PC-3 (cell line): ENCODE measurements around the gene SGMS1.

ENCODE experiments used
- EZH2 ChIP-seq: fragments of 300-600 bp; sonication (generic); IDR thresholded peaks from one replicate; pipeline ENCODE4 v1.6.1; 2017; ENCODE audit warnings: antibody characterized with exemption, mild to moderate bottlenecking, low read length; ENCODE audit not compliant: unreplicated experiment
- EZH2phosphoT487 ChIP-seq: fragments of 300-600 bp; sonication (generic); IDR thresholded peaks from 2 replicates; pipeline ENCODE4 v1.6.1; 2018; ENCODE audit warnings: mild to moderate bottlenecking, antibody characterized with exemption, low read length, borderline replicate concordance
- TF ChIP-seq, protein P1 (sequence below): fragments of 300-600 bp; sonication (generic); conservative IDR thresholded peaks from 2 replicates; pipeline ENCODE4 v1.5.1; 2017; ENCODE audit warnings: antibody characterized with exemption, low read depth, mild to moderate bottlenecking, low read length

DNA sequence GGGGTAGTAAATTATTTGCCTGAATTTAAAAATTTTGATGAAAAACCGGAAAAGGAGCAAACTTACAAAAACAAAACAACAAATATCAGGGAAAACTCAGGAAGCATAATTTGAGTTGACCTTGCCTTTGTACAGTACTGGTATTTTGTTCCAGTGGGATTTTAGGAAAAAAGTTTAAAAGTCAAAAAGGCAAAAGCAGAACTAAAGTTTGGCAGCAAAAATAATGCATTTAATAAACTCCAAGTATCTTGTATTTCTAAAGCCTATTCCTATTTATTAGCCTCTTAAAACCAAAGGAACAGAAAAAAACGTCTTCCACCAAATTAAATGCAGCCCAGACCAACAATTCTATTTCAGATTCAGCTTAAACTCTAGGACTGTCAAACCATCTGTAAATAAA lies 281.8 kb downstream of the SGMS1 start:
- TF ChIP-seq, protein P1, sequence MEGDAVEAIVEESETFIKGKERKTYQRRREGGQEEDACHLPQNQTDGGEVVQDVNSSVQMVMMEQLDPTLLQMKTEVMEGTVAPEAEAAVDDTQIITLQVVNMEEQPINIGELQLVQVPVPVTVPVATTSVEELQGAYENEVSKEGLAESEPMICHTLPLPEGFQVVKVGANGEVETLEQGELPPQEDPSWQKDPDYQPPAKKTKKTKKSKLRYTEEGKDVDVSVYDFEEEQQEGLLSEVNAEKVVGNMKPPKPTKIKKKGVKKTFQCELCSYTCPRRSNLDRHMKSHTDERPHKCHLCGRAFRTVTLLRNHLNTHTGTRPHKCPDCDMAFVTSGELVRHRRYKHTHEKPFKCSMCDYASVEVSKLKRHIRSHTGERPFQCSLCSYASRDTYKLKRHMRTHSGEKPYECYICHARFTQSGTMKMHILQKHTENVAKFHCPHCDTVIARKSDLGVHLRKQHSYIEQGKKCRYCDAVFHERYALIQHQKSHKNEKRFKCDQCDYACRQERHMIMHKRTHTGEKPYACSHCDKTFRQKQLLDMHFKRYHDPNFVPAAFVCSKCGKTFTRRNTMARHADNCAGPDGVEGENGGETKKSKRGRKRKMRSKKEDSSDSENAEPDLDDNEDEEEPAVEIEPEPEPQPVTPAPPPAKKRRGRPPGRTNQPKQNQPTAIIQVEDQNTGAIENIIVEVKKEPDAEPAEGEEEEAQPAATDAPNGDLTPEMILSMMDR, result no peak
- TF ChIP-seq EZH2 (no peak), EZH2phosphoT487 (no peak)
